Brain pericyte (primary cell): ENCODE measurements around the gene KRT72.

Source experiments
- DNase-seq: peaks from one replicate; pipeline ENCODE4 v3.0.0-alpha.2; 2012; ENCODE audit warnings: low read depth, low spot score

Gene KRT72

GRCh38 chr12:52630008-52630500 lies 28.8 kb upstream of the KRT72 start:
- DNase-seq, result no peak

DNA sequence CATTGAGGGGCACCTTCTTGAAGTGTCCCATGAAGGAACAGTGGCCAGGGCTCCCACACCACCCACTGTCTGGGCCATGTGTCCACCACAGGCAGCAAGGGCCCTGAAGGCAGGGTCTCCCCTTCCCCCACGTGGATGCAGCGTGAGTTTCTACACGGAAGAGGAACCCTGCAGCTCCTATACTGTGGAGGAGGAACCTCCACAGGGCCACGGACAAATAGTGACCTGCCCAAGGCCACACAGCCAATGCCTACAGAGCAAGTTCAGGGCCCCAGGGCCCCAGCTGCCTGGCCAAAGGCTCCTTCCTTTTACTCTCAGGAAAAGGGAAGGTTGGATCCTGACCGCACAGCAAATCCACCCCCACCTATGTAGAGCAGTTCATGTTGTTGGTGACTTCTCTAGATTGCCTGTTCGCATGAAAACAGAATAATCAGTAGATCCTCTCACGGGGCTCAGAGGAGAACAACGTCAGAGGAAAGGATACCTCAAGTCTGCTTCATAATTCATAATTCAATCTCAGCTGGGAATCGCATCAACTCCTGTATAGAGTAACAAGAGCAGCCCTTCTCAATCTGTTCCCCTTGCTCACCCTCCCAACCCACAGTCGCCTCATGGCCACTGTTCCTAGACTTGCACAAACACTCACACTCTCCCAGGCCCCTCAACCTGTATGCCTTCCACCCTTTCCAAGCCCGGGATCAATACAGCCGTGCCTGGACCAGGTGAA lies 28.2 kb upstream of the KRT72 start:
- DNase-seq, result no peak

GRCh38 chr12:52628841-52629240 lies 27.6 kb upstream of the KRT72 start:
- no peak for DNase-seq

GRCh38 chr12:52628111-52628507 lies 26.8 kb upstream of the KRT72 start:
- no peak for DNase-seq

DNA sequence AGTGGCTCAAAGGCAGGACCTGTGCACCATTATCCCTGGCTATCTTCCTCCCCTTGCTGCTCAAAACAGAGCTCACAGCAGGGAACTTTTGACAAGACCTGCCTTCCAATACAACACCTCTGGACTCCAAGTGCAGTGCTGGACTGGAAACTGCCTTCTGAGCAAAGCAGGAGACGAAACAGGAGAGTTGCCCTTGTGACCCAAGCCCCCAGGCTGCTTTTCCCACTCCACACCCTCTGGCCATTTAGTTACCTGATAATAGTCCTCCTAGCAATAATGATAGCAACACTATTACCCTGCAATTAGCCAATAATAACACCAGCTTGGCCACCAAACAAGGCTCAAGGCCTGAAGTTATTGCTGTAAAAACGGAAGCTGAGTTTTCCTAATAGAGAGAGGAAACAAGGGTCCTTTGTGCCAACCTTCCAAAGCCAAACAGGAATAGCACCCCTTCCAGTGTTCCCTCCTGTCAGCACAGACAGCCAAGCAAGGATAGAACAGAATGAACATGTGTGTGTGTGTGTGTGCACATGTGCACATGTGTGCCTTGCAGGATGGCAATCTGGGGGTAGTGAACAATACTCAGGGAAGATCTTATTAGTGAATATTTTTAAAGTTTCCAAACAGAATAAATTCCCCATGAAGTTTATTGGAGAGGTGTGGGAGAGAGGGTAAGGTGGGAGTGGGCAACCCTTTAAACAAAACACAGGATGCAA lies 26.3 kb upstream of the KRT72 start:
- DNase-seq, result no peak

DNA sequence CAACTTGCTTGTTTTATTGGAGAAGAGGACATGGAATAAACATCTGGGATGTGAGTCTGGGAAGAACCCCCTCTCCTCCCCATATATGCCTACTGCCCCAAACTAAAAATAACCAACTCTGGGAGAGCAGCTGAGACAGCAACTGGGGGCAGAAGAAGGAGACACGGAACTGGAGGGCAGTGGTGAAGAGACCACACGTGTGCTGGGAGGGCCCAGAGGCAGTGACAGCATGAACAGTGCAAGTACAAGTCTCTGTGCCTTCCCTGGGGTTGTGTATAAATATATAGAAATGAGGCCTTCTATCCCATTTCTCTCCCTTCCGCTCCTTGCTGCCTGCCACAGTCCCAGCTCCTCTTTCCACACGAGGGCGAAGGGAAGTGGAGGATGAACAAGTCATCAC lies 21.1 kb upstream of the KRT72 start:
- DNase-seq, result no peak

- DNase-seq, result no peak
Measured at GRCh38 chr12:52618866-52619265, 17.6 kb upstream of the KRT72 start.

GRCh38 chr12:52618216-52618615 lies 17.0 kb upstream of the KRT72 start, which contains the start of gene KRT73:
Gene KRT73, minus strand, starts transcription at chr12:52618559. Its CDS starts 35 bp downstream, at chr12:52618524.
- no peak for DNase-seq

DNA sequence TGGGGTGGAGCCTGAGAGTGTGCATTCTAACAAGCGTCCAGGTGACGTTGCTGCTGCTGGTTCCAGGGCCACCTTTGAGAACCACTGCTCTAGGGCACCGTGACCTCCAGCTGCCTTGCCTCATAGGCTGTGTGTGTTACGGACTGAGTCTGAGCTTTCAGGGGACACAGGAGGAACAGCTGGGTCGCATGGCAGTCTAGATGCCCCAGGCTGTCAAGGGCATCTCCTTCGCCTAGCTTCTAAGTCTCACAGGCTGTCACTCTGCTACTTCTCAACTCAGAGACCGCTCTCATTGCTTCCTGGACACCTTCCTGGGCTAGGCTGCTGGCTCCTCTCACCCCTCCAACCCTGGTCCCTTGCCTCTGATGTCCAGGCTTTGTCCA lies 16.1 kb upstream of the KRT72 start:
- DNase-seq, result no peak

GRCh38 chr12:52616680-52617402 lies 15.6 kb upstream of the KRT72 start:
- no peak for DNase-seq

DNA sequence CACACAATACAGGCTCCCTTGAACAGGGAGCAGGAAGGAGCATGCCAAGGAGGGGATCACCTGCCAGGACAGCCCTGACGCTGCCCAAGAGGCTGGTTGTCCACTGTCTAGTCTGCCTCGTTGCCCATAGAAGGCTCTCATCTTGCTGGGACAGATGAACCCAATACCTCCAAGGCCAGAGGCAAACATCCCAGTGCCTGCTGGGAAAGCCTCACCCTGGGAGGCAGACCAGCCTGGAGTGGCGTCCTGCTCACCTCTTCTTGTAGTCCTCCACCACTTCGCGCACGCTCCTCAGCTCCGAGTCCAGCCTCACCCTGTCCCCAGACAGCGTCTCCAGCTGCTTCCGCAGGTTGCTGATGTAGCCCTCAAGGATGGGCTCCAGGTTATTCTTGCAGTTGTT lies 14.6 kb upstream of the KRT72 start:
- no peak for DNase-seq

- no peak for DNase-seq
Measured at GRCh38 chr12:52615208-52615868, 14.1 kb upstream of the KRT72 start.

DNA sequence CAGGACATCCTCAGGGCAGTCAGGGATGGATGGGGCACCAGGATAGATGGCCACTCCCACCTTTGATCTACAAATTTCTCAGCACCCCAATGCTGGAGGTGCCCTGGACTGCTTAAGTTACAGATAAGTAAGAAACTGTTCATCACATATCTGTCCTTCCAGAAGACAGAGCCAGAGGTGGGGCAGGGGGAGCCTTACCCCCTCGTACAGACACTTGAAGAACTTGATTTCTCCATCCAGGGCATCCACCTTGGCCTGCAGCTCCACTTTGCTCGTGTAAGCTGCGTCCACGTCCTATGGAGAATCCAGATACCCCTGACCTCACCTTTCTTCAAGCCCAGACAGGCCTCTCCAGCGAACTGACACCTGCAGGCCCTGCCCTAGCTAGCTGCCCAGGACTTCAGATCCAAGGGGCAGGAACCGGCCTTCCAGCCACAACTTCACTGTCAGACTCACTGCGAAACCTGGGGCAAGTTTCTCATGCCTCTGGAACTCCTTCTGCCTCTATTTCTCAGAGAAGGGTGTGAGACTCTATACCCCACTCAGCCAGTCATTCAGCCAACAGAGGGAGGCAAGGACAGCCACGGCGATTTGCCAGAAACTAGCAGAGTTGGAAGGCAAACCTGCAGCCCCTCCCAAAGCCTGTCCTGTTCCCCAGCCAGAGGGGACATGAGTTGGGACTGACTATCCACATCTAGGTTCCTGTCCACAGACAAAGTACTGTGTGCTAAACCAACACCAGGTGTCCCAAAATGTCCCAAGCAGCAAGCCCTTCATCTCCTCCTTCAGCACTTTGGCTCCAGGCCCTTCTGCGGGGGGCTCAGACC lies 13.3 kb upstream of the KRT72 start:
- DNase-seq, result no peak

DNA sequence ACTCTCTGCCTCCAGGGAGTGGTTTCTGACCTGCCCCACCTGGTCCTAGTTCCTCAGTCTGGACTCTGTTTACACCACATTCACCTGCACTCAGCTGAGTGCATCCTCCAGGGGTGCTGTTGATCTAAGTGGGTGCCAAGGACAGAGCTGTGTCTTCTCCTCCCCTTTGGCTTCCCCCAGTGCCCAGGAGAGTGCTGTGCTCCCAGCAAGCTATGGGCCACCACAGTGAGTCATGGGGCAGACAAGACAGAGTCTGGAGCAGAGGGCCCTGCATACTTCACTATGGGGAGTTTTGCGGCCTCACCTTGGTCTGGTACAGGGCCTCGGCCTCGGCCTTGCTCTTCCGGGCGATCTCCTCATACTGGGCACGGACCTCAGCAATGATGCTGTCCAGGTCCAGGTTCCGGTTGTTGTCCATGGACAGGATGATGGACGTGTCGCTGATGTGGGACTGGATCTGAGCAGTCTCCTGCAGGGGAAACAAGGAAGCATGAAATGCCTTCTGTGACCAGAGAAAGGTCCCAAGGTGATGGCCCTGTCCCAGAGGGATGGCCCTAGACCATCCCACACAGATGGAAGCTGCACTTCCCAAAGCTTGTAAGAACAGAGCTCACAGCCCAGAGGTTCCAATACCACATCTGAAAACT lies 12.2 kb upstream of the KRT72 start:
- no peak for DNase-seq

DNA sequence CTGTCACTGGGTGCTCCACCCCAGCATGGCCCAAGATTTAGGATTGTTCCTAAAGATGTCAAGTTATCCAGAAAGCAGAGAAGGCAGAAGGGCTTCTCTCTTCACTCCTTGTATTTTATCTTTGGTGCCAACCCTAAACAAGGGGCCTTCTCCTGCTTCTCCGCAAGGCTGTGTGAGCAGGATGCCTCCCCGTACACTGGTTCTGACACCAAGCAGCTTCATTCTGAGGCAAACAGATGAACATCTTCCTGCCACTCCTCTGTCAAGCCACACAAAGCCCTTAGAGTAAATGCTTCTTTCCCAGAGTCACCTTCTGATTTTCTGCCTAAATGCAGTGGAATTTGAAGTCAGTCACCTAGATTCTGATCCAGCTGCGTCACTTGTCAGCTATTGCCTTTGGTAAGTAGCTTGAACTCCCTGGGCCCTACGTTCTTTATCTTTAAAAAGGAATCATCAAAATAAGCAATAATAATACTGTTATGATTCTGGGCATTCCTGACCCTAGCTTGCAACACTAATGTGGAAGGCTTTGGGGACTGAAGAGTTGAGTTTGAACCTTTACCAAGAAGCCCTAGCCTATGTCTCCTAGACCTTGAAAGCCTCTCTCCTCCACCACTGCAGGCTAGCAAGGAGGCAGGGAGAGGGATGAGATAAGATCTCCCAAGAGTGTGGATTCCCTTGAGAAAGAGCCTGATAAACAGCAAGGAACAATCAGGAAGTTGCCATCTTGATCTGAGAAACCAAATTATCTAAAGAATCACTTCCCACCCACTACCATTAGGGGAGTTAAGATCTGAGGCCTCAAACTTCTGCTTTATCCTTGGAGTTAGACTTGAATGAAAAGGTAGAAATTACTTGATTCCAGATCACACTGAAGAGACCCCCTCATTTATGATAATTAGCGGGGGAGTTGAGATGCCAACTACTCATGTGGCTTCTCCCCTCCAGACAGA lies 11.4 kb upstream of the KRT72 start:
- DNase-seq, result no peak

DNA sequence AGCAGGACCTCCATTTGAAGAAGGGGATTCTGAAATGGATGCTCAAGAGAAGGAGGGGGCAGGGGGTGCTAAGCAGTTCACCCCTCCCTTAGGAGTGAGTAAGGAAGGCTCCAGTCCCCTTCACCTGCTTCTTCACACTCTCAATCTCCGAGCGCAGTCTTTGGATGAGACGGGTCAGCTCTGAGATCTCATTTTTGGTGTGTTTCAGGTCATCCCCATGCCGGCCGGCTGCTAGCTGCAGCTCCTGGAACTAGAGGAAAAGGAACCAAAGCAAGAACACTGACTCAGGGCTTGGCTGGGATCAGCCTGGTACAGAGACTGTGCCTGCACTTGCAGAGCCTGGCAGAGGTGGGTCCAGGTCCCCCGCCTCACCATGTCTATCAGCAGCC lies 9.8 kb upstream of the KRT72 start:
- DNase-seq, result no peak

GRCh38 chr12:52608826-52609630 lies 7.8 kb upstream of the KRT72 start:
- no peak for DNase-seq

DNA sequence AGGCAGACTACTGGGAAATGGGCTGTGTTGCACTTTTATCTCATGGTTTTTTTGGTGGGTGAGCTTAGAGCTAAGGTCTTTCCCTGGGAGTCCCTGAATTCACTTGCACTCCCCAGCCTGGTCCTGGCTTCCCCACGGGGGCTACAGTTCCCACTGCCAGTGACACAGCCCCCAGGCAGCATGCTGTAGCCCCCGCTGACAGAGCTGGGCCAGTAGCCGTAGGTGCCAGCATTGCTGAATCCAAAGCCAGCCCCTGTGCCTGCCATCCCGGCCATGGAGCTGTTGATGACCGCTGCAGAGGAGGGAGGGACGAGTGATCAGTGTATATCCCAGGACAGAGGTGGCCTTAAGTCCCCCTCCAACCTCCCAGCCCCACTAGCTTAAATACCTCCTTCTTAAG lies 6.9 kb upstream of the KRT72 start:
- DNase-seq, result no peak

- no peak for DNase-seq
Measured at GRCh38 chr12:52607314-52607713, 6.1 kb upstream of the KRT72 start.
